CD8-positive, alpha-beta memory T cell (primary cell): Measurements from ENCODE around the gene SHROOM3. TPM values are rescaled to one million over a fixed set of nuclear protein-coding genes. Genes with fewer than 3 reads are reported as not detected.
A peak's percentile ranks its signal among the peaks of the same experiment; 100 is the strongest.

Experiments
- CTCF ChIA-PET: fragments of 350-600 bp; sonication (Branson Sonifier 250); formaldehyde crosslinking; loops from one replicate; lab custom pipeline; 2021; ENCODE audit warnings: antibody characterized with exemption; lab: Charles Lee
- POLR2A ChIA-PET: fragments of 350-600 bp; sonication (Branson Sonifier 250); formaldehyde crosslinking; loops from one replicate; lab custom pipeline; 2021; ENCODE audit warnings: antibody characterized with exemption; lab: Charles Lee
- DNase-seq, 5 donors: peaks; one replicate each; pipeline versions ENCODE4 v3.0.0 to v3.0.0-alpha.2; 2020 to 2022; ENCODE audit warnings: mixed read lengths in 1 of 5
- H3K27ac ChIP-seq: one replicate; pipeline ENCODE4 v1.7.0; 2013; ENCODE audit warnings: low read depth, mild to moderate bottlenecking, low read length, moderate library complexity
- H3K27me3 ChIP-seq: 2 replicates; pipeline ENCODE4 v1.7.0; 2013; ENCODE audit warnings: low read length, mild to moderate bottlenecking; ENCODE audit not compliant: insufficient read depth, poor library complexity, severe bottlenecking
- H3K36me3 ChIP-seq: 2 replicates; pipeline ENCODE4 v1.7.0; 2013; ENCODE audit warnings: mild to moderate bottlenecking, low read length, moderate library complexity; ENCODE audit not compliant: insufficient read depth
- H3K4me1 ChIP-seq: 2 replicates; pipeline ENCODE4 v1.7.0; 2013; ENCODE audit warnings: mild to moderate bottlenecking, low read length, moderate library complexity; ENCODE audit not compliant: insufficient read depth
- H3K4me3 ChIP-seq: 2 replicates; pipeline ENCODE4 v1.7.0; 2013; ENCODE audit warnings: mild to moderate bottlenecking, low read length
- H3K9me3 ChIP-seq: 2 replicates; pipeline ENCODE4 v1.7.0; 2013; ENCODE audit warnings: mild to moderate bottlenecking, low read length
- H3K27ac Mint-ChIP-seq, 8 donors: one replicate each; pipeline ENCODE4 v1.8.0; 2020 to 2021; ENCODE audit warnings: mixed read lengths in 8 of 8, mild to moderate bottlenecking in 6 of 8, inconsistent platforms in 3 of 8, moderate library complexity in 3 of 8
- H3K27me3 Mint-ChIP-seq, 2 donors: one replicate each; pipeline ENCODE4 v1.8.0; 2020 to 2021; ENCODE audit warnings: mixed read lengths in 2 of 2, mild to moderate bottlenecking in 1 of 2, moderate library complexity in 1 of 2
- H3K36me3 Mint-ChIP-seq, 3 donors: one replicate each; pipeline ENCODE4 v1.8.0; 2020 to 2021; ENCODE audit warnings: mixed read lengths in 3 of 3, inconsistent platforms in 1 of 3, mild to moderate bottlenecking in 1 of 3
- H3K4me1 Mint-ChIP-seq, 3 donors: one replicate each; pipeline ENCODE4 v1.8.0; 2020 to 2021; ENCODE audit warnings: mixed read lengths in 3 of 3, inconsistent platforms in 1 of 3, mild to moderate bottlenecking in 1 of 3
- H3K4me3 Mint-ChIP-seq, 7 donors: one replicate each; pipeline ENCODE4 v1.8.0; 2020 to 2021; ENCODE audit warnings: mixed read lengths in 7 of 7, mild to moderate bottlenecking in 6 of 7, moderate library complexity in 4 of 7, inconsistent platforms in 2 of 7
- H3K9me3 Mint-ChIP-seq, 5 donors: one replicate each; pipeline ENCODE4 v1.8.0; 2020 to 2022; ENCODE audit warnings: mixed read lengths in 5 of 5, mild to moderate bottlenecking in 3 of 5, moderate library complexity in 2 of 5, inconsistent platforms in 1 of 5
- polyA plus RNA-seq: library from polyadenylated mRNA; unstranded; fragments of 300-500 nt; fragmentation: Illumina TruSeq; gene quantifications from one replicate; pipeline ENCODE4 v1.2.3, GENCODE V29; 2021
- total RNA-seq, 2 experiments: library from RNA; stranded (reverse); gene quantifications; one replicate each; pipeline ENCODE4 v1.2.3, GENCODE V29; 2021

The SHROOM3 gene
- total and polyA plus RNA-seq, 3 experiments from 2014 or later = not detected

DNA sequence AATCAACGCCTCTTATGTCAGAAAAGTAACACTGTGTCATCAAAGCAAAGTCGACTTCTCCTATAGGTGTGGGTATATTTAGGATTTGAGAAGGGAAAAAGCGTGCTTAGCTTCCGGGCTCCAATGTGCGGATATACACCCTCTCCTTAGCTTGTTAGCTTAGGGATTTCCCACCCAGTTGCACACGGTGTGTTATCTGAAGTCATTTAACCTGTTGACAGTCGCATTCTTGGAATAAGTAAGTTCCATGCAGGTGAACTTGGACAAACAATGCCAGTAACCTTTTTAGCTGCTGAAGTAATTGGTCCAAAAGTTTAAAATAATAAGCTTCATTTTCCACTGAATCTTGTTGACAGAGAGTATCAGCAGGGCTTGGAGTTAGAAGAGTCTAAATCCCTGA is 113.7 kb downstream of the SHROOM3 start:
- ChIA-PET POLR2A (no interaction called here), CTCF (no interaction called here)
- DNase-seq = no peak

GRCh38 chr4:76549765-76550164 is 114.7 kb downstream of the SHROOM3 start:
- no peaks in the 10 kb centered on the region for H3K9me3 Mint-ChIP-seq
- H3K27ac Mint-ChIP-seq = no peak overlapping the region

More for the DNA sequence above, 113.7 kb downstream of the SHROOM3 start:
- Histone ChIP-seq H3K4me3 (no peak overlapping the region), H3K36me3 (no peaks in the 10 kb centered on the region), H3K4me1 (peaks cover 7% of the 10 kb centered on the region), H3K27ac (no peak overlapping the region), H3K27me3 (no peaks in the 10 kb centered on the region), H3K9me3 (no peaks in the 10 kb centered on the region)
- H3K4me1 Mint-ChIP-seq = peaks cover 8 to 9% (median 9%) of the 10 kb centered on the region in 3 donors
- peaks cover 8 to 16% of the 10 kb centered on the region in 2 donors for H3K27me3 Mint-ChIP-seq
- peak overlapping the region in 1 of 8 donors; percentile 15 for H3K27ac Mint-ChIP-seq
- no peaks in the 10 kb centered on the region for H3K9me3 Mint-ChIP-seq
- no peak overlapping the region for H3K4me3 Mint-ChIP-seq
- H3K36me3 Mint-ChIP-seq = no peaks in the 10 kb centered on the region

GRCh38 chr4:76550966-76551780 is 116.1 kb downstream of the SHROOM3 start:
- Mint-ChIP-seq H3K4me1 (no peaks in the 10 kb centered on the region), H3K27ac (no peak overlapping the region), H3K27me3 (peaks cover 5 to 18% of the 10 kb centered on the region in 2 donors), H3K4me3 (no peak overlapping the region), H3K9me3 (no peaks in the 10 kb centered on the region), H3K36me3 (no peaks in the 10 kb centered on the region)
- H3K27me3 ChIP-seq = no peaks in the 10 kb centered on the region
- H3K4me1 ChIP-seq = no peaks in the 10 kb centered on the region
- ChIA-PET POLR2A (no interaction called here), CTCF (no interaction called here)
- no peak overlapping the region for H3K27ac ChIP-seq
- DNase-seq = no peak
- no peaks in the 10 kb centered on the region for H3K9me3 ChIP-seq
- no peak overlapping the region for H3K4me3 ChIP-seq
- no peaks in the 10 kb centered on the region for H3K36me3 ChIP-seq

More at GRCh38 chr4:76549765-76550164, 114.7 kb downstream of the SHROOM3 start:
- Histone ChIP-seq H3K4me3 (no peak overlapping the region), H3K4me1 (peaks cover 7% of the 10 kb centered on the region), H3K27ac (no peak overlapping the region), H3K9me3 (no peaks in the 10 kb centered on the region), H3K27me3 (no peaks in the 10 kb centered on the region), H3K36me3 (no peaks in the 10 kb centered on the region)
- no peak for DNase-seq
- Mint-ChIP-seq H3K36me3 (no peaks in the 10 kb centered on the region), H3K4me3 (no peak overlapping the region), H3K27me3 (peaks cover 6 to 16% of the 10 kb centered on the region in 2 donors), H3K4me1 (peaks cover 8 to 9% (median 9%) of the 10 kb centered on the region in 3 donors)
- CTCF ChIA-PET = no interaction called here
- POLR2A ChIA-PET = no interaction called here

GRCh38 chr4:76554630-76555029 is 119.6 kb downstream of the SHROOM3 start:
- POLR2A ChIA-PET = no interaction called here
- no peaks in the 10 kb centered on the region for H3K4me1 Mint-ChIP-seq
- no peak for DNase-seq
- H3K9me3 Mint-ChIP-seq = no peaks in the 10 kb centered on the region
- peaks cover 4% of the 10 kb centered on the region for H3K27me3 ChIP-seq
- no peaks in the 10 kb centered on the region for H3K36me3 Mint-ChIP-seq
- H3K4me3 ChIP-seq = no peak overlapping the region
- H3K27ac Mint-ChIP-seq = no peak overlapping the region
- no peak overlapping the region for H3K27ac ChIP-seq
- H3K4me3 Mint-ChIP-seq = no peak overlapping the region
- no peaks in the 10 kb centered on the region for H3K4me1 ChIP-seq
- peaks cover 2 to 23% of the 10 kb centered on the region in 2 donors for H3K27me3 Mint-ChIP-seq
- CTCF ChIA-PET = interaction anchor here (1.0 to 1.4 kb wide), 2 partner anchors 11 to 18 kb away, joined by 3 to 4 read pairs; no protein-coding TSS in a partner anchor
- H3K36me3 ChIP-seq = no peaks in the 10 kb centered on the region
- H3K9me3 ChIP-seq = no peaks in the 10 kb centered on the region

DNA sequence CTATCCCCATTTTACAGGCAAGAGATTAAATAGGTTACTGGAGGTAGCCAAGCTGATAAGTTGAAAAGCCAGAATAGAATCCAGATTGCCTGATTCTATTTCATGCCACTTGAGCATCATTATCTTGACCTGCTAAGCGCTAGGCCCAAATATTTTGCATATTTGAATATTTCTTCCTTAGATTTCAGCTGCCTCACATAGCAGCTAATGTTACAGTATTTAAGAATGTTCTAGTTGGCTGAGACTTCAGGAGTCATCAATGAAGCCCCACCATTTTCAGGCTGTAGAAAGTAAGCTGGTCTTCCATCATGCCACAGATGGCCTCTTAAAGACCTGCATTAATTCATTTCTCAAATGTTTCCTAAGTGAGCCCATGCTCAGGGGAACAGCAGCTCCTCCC is 121.4 kb downstream of the SHROOM3 start:
- Mint-ChIP-seq H3K27ac (no peak overlapping the region), H3K4me1 (no peaks in the 10 kb centered on the region), H3K36me3 (no peaks in the 10 kb centered on the region), H3K4me3 (no peak overlapping the region), H3K9me3 (no peaks in the 10 kb centered on the region), H3K27me3 (peaks cover 2 to 34% of the 10 kb centered on the region in 2 donors)
- Histone ChIP-seq H3K9me3 (no peaks in the 10 kb centered on the region), H3K27me3 (peaks cover 4% of the 10 kb centered on the region), H3K4me3 (no peak overlapping the region), H3K4me1 (no peaks in the 10 kb centered on the region), H3K27ac (no peak overlapping the region), H3K36me3 (no peaks in the 10 kb centered on the region)
- POLR2A ChIA-PET = no interaction called here
- no peak for DNase-seq
- CTCF ChIA-PET = no interaction called here

- CTCF ChIA-PET = no interaction called here
- Histone ChIP-seq H3K27ac (no peak overlapping the region), H3K9me3 (no peaks in the 10 kb centered on the region), H3K4me3 (no peak overlapping the region), H3K27me3 (peaks cover 4% of the 10 kb centered on the region), H3K4me1 (no peaks in the 10 kb centered on the region), H3K36me3 (no peaks in the 10 kb centered on the region)
- H3K4me1 Mint-ChIP-seq = no peaks in the 10 kb centered on the region
- no peak overlapping the region for H3K27ac Mint-ChIP-seq
- no peaks in the 10 kb centered on the region for H3K9me3 Mint-ChIP-seq
- H3K4me3 Mint-ChIP-seq = no peak overlapping the region
- H3K27me3 Mint-ChIP-seq = peaks cover 2 to 34% of the 10 kb centered on the region in 2 donors
- POLR2A ChIA-PET = no interaction called here
- DNase-seq = no peak
- no peaks in the 10 kb centered on the region for H3K36me3 Mint-ChIP-seq
Observed at GRCh38 chr4:76558396-76559235, 123.6 kb downstream of the SHROOM3 start.

DNA sequence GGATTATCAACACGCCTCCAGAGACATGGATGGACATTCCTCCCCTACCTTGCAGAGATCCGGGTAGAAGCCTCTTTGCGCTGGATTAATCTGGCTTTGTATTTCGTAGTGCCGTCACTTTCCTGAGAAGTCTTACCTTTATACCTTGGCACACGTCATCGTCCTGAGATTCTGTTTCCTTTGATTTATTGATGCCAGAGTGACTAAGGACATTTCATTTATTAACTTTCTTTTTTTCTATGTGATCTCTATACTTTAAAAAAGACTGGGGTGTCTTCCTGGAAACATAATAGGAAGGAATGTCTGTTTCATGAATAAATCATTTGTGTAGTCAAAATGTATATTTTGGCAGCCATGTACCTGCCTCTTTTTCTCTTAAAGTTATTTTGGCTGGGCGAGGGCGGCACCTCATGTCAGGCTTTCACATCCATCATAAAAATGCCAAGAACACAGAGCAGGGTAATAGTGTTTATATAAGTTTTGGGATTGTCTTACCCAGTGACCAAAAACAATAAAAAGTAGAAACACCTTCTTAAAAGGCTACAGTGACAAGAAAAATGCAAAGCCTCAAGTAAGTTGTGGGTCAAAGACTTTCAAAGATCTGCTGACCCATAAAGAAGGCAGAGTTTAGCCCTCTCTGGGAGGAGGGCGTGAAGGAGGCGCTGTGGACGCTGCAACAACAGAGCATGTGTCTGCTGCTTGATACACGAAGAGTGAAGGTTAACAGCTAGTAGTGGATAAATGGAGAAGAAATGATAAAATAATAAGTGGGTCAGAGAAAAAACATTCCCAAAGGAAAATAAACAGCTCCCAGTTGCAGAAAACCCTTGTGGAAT is 124.4 kb downstream of the SHROOM3 start:
- CTCF ChIA-PET = no interaction called here
- Mint-ChIP-seq H3K36me3 (no peaks in the 10 kb centered on the region), H3K27ac (no peak overlapping the region), H3K9me3 (no peaks in the 10 kb centered on the region), H3K4me1 (no peaks in the 10 kb centered on the region), H3K27me3 (peaks cover 2 to 35% of the 10 kb centered on the region in 2 donors), H3K4me3 (no peak overlapping the region)
- no peak overlapping the region for H3K4me3 ChIP-seq
- DNase-seq = no peak
- no peaks in the 10 kb centered on the region for H3K36me3 ChIP-seq
- H3K27ac ChIP-seq = no peak overlapping the region
- no peaks in the 10 kb centered on the region for H3K9me3 ChIP-seq
- no peaks in the 10 kb centered on the region for H3K4me1 ChIP-seq
- POLR2A ChIA-PET = no interaction called here
- peaks cover 4% of the 10 kb centered on the region for H3K27me3 ChIP-seq
